HEK293T (cell line): ENCODE measurements around the gene MAP2K1.
"Not testable (repeated sequence)": the region's sequence is repeated elsewhere in the genome, so short reads cannot be mapped to it uniquely, and the experiment has no call there.

ENCODE experiments used
- CTBP1 ChIP-seq: fragments of 450-650 bp; IDR thresholded peaks from 2 replicates; pipeline ENCODE4 v1.6.1; 2016; ENCODE audit warnings: borderline replicate concordance
- FOXM1 ChIP-seq: fragments of 450-650 bp; IDR thresholded peaks from 2 replicates; pipeline ENCODE4 v1.6.1; 2017; ENCODE audit warnings: mild to moderate bottlenecking, borderline replicate concordance
- L3MBTL2 ChIP-seq: fragments of 450-650 bp; conservative IDR thresholded peaks from 2 replicates; pipeline ENCODE4 v1.6.1; 2016; ENCODE audit warnings: mild to moderate bottlenecking
- PKNOX1 ChIP-seq: fragments of 450-650 bp; IDR thresholded peaks from 2 replicates; pipeline ENCODE4 v1.6.1; 2016
- TARDBP ChIP-seq: fragments of 450-650 bp; IDR thresholded peaks from 2 replicates; pipeline ENCODE4 v1.6.1; 2016

GRCh38 chr15:66465294-66465693 lies 78.6 kb downstream of the MAP2K1 start:
- not testable (repeated sequence) for TF ChIP-seq CTBP1, FOXM1, TARDBP, PKNOX1, L3MBTL2
